ENCODE results near the gene ST6GALNAC2. TPM values are rescaled to one million over a fixed set of nuclear protein-coding genes. Genes with fewer than 3 reads are reported as not detected.

ST6GALNAC2 gene
- total RNA-seq, 1 experiment from 2014 or later: 23.0 TPM

- BruUV-seq (replicated peaks): no TSS peak
- POLR2A ChIA-PET: interaction anchor here (0.6 to 1.5 kb wide), 2 partner anchors 15 to 219 kb away, joined by 4 to 11 read pairs; no protein-coding TSS in a partner anchor
- H3K27ac ChIP-seq (ENCODE audit: low read length): no peak overlapping the region
- in situ Hi-C loops (cut with HindIII; ENCODE audit: low pct_unique_long_range_greater_than_20kb, low sequenced_read_pairs) (no loop called here), intact Hi-C loops (cut with micrococcal nuclease; ENCODE audit: unreplicated experiment) (no loop called here)
- no peak for TF ChIP-seq SIN3A (IDR thresholded peaks at IDR 0.05; ENCODE audit: borderline replicate concordance, insufficient read depth, low read depth, low read length)
- TF ChIP-seq POLR2AphosphoS5 (IDR thresholded peaks at IDR 0.05; ENCODE audit: low read depth, low read length): no peak
- no peak for TF ChIP-seq TCF7L2 (IDR thresholded peaks at IDR 0.05; ENCODE audit: low read depth, low read length)
- TF ChIP-seq REST (IDR thresholded peaks at IDR 0.05; ENCODE audit: insufficient read depth in 1 of 2, low read depth in 2 of 2, low read length in 1 of 2): no peak
- no peak for TF ChIP-seq CTCF (IDR thresholded peaks at IDR 0.05)
- DNase-seq (ENCODE audit: low read depth, low spot score) (no peak), ATAC-seq (no peak)
- CTCF ChIA-PET: interaction anchor here (0.6 to 1.0 kb wide), 2 partner anchors 20 to 129 kb away, joined by 4 to 7 read pairs; no protein-coding TSS in a partner anchor
- H3K4me3 ChIP-seq (ENCODE audit: low read depth in 2 of 2, low read length in 2 of 2): no peak overlapping the region
- H3K36me3 ChIP-seq (ENCODE audit: control insufficient read depth, insufficient read depth, low read length): no peaks in the 10 kb centered on the region
- peaks cover 28% of the 10 kb centered on the region for H3K4me1 ChIP-seq (ENCODE audit: control insufficient read depth, insufficient read depth, low read length)
- no peaks in the 10 kb centered on the region for H3K27me3 ChIP-seq (ENCODE audit: control insufficient read depth, insufficient read depth, low read length)
- no peaks in the 10 kb centered on the region for H3K9me3 ChIP-seq (ENCODE audit: control insufficient read depth, insufficient read depth, low read depth, low read length)
Observed at GRCh38 chr17:76542984-76543383, 42.7 kb downstream of the ST6GALNAC2 start.

GRCh38 chr17:76542566-76542971, 43.1 kb downstream of the ST6GALNAC2 start:
- Histone ChIP-seq H3K27me3 (ENCODE audit: control insufficient read depth, insufficient read depth, low read length) (no peaks in the 10 kb centered on the region; the same call in 1 of the 2 replicates), H3K4me1 (ENCODE audit: control insufficient read depth, insufficient read depth, low read length) (peaks cover 28% of the 10 kb centered on the region), H3K4me3 (ENCODE audit: low read depth in 2 of 2, low read length in 2 of 2) (no peak overlapping the region), H3K9me3 (ENCODE audit: control insufficient read depth, insufficient read depth, low read depth, low read length) (no peaks in the 10 kb centered on the region), H3K27ac (ENCODE audit: low read length) (no peak overlapping the region), H3K36me3 (ENCODE audit: control insufficient read depth, insufficient read depth, low read length) (no peaks in the 10 kb centered on the region)
- no TSS peak for BruUV-seq (replicated peaks)
- in situ Hi-C loops (cut with HindIII; ENCODE audit: low pct_unique_long_range_greater_than_20kb, low sequenced_read_pairs) (no loop called here), intact Hi-C loops (cut with micrococcal nuclease; ENCODE audit: unreplicated experiment) (no loop called here)
- DNase-seq (ENCODE audit: low read depth, low spot score) (no peak), ATAC-seq (no peak)
- ChIA-PET CTCF (interaction anchor here (0.6 kb wide), 1 partner anchor 129 kb away, joined by 4 read pairs; no protein-coding TSS in a partner anchor), POLR2A (interaction anchor here (1.5 kb wide), 1 partner anchor 14 kb away, joined by 4 read pairs; no protein-coding TSS in a partner anchor)
- TF ChIP-seq CTCF (IDR thresholded peaks at IDR 0.05) (no peak), TCF7L2 (IDR thresholded peaks at IDR 0.05; ENCODE audit: low read depth, low read length) (no peak), REST (IDR thresholded peaks at IDR 0.05; ENCODE audit: insufficient read depth in 1 of 2, low read depth in 2 of 2, low read length in 1 of 2) (no peak), SIN3A (IDR thresholded peaks at IDR 0.05; ENCODE audit: borderline replicate concordance, insufficient read depth, low read depth, low read length) (no peak), POLR2AphosphoS5 (IDR thresholded peaks at IDR 0.05; ENCODE audit: low read depth, low read length) (no peak)

Measured in Panc1 (cell line).